Muscle of leg (tissue), 11 donors: Measurements from ENCODE around the gene SMIM1. TPM values are rescaled to one million over a fixed set of nuclear protein-coding genes. Genes with fewer than 3 reads are reported as not detected.
"Not testable (repeated sequence)": the region's sequence is repeated elsewhere in the genome, so short reads cannot be mapped to it uniquely, and the experiment has no call there.

Experiments
- DNase-seq: peaks from one replicate; pipeline ENCODE4 v3.0.0; 2013
- H3K27ac ChIP-seq: one replicate; pipeline ENCODE4 v1.5.1; 2013; ENCODE audit warnings: mild to moderate bottlenecking, low read length, control low read depth
- H3K27me3 ChIP-seq: one replicate; pipeline ENCODE4 v1.6.1; 2013; ENCODE audit warnings: low read length; ENCODE audit not compliant: control insufficient read depth, insufficient read depth
- H3K36me3 ChIP-seq: one replicate; pipeline ENCODE4 v1.6.1; 2013; ENCODE audit warnings: low read length; ENCODE audit not compliant: control insufficient read depth, insufficient read depth
- H3K4me1 ChIP-seq: one replicate; pipeline ENCODE4 v1.6.1; 2013; ENCODE audit warnings: low read length; ENCODE audit not compliant: control insufficient read depth, insufficient read depth
- H3K4me3 ChIP-seq: one replicate; pipeline ENCODE4 v1.5.1; 2013; ENCODE audit warnings: low read length, control low read depth
- H3K9me3 ChIP-seq: replicated peaks from 2 replicates; pipeline ENCODE4 v1.6.1; 2013; ENCODE audit warnings: low read depth, low read length; ENCODE audit not compliant: control insufficient read depth
- WGBS: methylation state at CpG from one replicate; pipeline ENCODE4 v1.1.5; 2013; ENCODE audit warnings: missing lambda C conversion rate; ENCODE audit not compliant: insufficient coverage; 5-methylcytosine and 5-hydroxymethylcytosine counted together
- polyA plus RNA-seq, 8 donors: library from polyadenylated mRNA; unstranded; fragments of 120-200 nt; gene quantifications; one replicate each; pipeline versions ENCODE4 v1.2.1 to v1.2.3, GENCODE V29; 2013; ENCODE audit warnings: inconsistent platforms in 1 of 8, low replicate concordance in 1 of 8; ENCODE audit not compliant: insufficient read length in 8 of 8, insufficient read depth in 1 of 8
- total RNA-seq: library from RNA; stranded (reverse); fragments of 120-200 nt; gene quantifications from one replicate; pipeline ENCODE4 v1.2.4, GENCODE V29; 2013

Gene SMIM1
- total and polyA plus RNA-seq, 9 donors = 2.3 to 8.4 (median 4.4) TPM

- Histone ChIP-seq H3K27ac (no peak overlapping the region), H3K36me3 (peaks cover 23% of the 10 kb centered on the region), H3K9me3 (no peaks in the 10 kb centered on the region), H3K4me1 (peaks cover 31% of the 10 kb centered on the region), H3K4me3 (no peak overlapping the region), H3K27me3 (peaks cover 6% of the 10 kb centered on the region)
- DNase-seq = no peak
- WGBS = 73% methylated on average over 22 of the region's 25 CpGs
These were observed 26.8 kb upstream of the SMIM1 start for GRCh38 chr1:3745590-3746381.

GRCh38 chr1:3746389-3746829 lies 26.1 kb upstream of the SMIM1 start:
- DNase-seq = no peak
- Histone ChIP-seq H3K4me3 (peak overlapping the region; percentile 60), H3K36me3 (peaks cover 19% of the 10 kb centered on the region), H3K27me3 (peaks cover 6% of the 10 kb centered on the region), H3K27ac (no peak overlapping the region), H3K4me1 (peaks cover 28% of the 10 kb centered on the region), H3K9me3 (no peaks in the 10 kb centered on the region)
- WGBS = 7% methylated on average over 35 of the region's 35 CpGs

GRCh38 chr1:3746830-3747521 lies 25.6 kb upstream of the SMIM1 start:
- Histone ChIP-seq H3K4me3 (peak overlapping the region; percentile 60), H3K27me3 (peaks cover 6% of the 10 kb centered on the region), H3K36me3 (peaks cover 13% of the 10 kb centered on the region), H3K9me3 (no peaks in the 10 kb centered on the region), H3K4me1 (peaks cover 28% of the 10 kb centered on the region), H3K27ac (no peak overlapping the region)
- DNase-seq = peak; percentile 89
- under 1% methylated on average over 72 of the region's 73 CpGs for WGBS

- Histone ChIP-seq H3K27ac (no peak overlapping the region), H3K9me3 (no peaks in the 10 kb centered on the region), H3K4me3 (peak overlapping the region; percentile 60), H3K4me1 (peaks cover 28% of the 10 kb centered on the region), H3K36me3 (peaks cover 8% of the 10 kb centered on the region), H3K27me3 (peaks cover 8% of the 10 kb centered on the region)
- DNase-seq = no peak
- WGBS = 60% methylated on average over 1 of the region's 6 CpGs
These were observed 25.1 kb upstream of the SMIM1 start for GRCh38 chr1:3747522-3747848.

GRCh38 chr1:3747903-3748302 lies 24.6 kb upstream of the SMIM1 start:
- WGBS = 100% methylated on average over 2 of the region's 13 CpGs
- Histone ChIP-seq H3K4me1 (peaks cover 28% of the 10 kb centered on the region), H3K4me3 (no peak overlapping the region), H3K36me3 (peaks cover 4% of the 10 kb centered on the region), H3K9me3 (no peaks in the 10 kb centered on the region), H3K27ac (no peak overlapping the region), H3K27me3 (peaks cover 8% of the 10 kb centered on the region)
- no peak for DNase-seq

- not testable (repeated sequence) for H3K4me3 ChIP-seq, H3K27ac ChIP-seq, H3K36me3 ChIP-seq, H3K9me3 ChIP-seq, DNase-seq, H3K27me3 ChIP-seq
- peaks cover 28% of the 10 kb centered on the region for H3K4me1 ChIP-seq
- 60% methylated on average over 1 of the region's 15 CpGs for WGBS
These were observed 24.1 kb upstream of the SMIM1 start for GRCh38 chr1:3748316-3748900.

- Histone ChIP-seq H3K36me3 (no peaks in the 10 kb centered on the region), H3K4me1 (peaks cover 35% of the 10 kb centered on the region), H3K4me3 (no peak overlapping the region), H3K9me3 (no peaks in the 10 kb centered on the region), H3K27ac (no peak overlapping the region), H3K27me3 (peaks cover 8% of the 10 kb centered on the region)
- no CpG with 5 or more reads among the region's 5 CpGs for WGBS
- no peak for DNase-seq
These were observed 23.0 kb upstream of the SMIM1 start for GRCh38 chr1:3749512-3749911.

GRCh38 chr1:3750741-3751140 lies 21.8 kb upstream of the SMIM1 start:
- peaks cover 25% of the 10 kb centered on the region for H3K4me1 ChIP-seq
- DNase-seq = no peak

GRCh38 chr1:3752400-3752945 lies 20.1 kb upstream of the SMIM1 start, which contains the start of gene CCDC27:
Gene CCDC27, plus strand, starts transcription at chr1:3752450. Its CDS starts 32 bp downstream, at chr1:3752482.
- 78% methylated on average over 16 of the region's 17 CpGs for WGBS
- no peak for DNase-seq
- no peaks in the 10 kb centered on the region for H3K36me3 ChIP-seq
- H3K9me3 ChIP-seq = no peaks in the 10 kb centered on the region
- no peak within 1 kb of the TSS for H3K4me3 ChIP-seq
- H3K27ac ChIP-seq = no peak within 1 kb of the TSS
- H3K4me1 ChIP-seq = peaks cover 13% of the 10 kb centered on the region
- peaks cover 14% of the 10 kb centered on the region for H3K27me3 ChIP-seq

More at GRCh38 chr1:3750741-3751140, 21.8 kb upstream of the SMIM1 start:
- Histone ChIP-seq H3K9me3 (no peaks in the 10 kb centered on the region), H3K27ac (no peak overlapping the region), H3K27me3 (peaks cover 8% of the 10 kb centered on the region), H3K36me3 (no peaks in the 10 kb centered on the region), H3K4me3 (no peak overlapping the region)
- WGBS = 8% methylated on average over 1 of the region's 6 CpGs
